OCI-LY3 (cell line): ENCODE data around the gene TMEM91.

Source experiments
- CTCF ChIP-seq: fragments of 200-600, 300-600 bp; sonication (generic); IDR thresholded peaks from 2 replicates; pipeline ENCODE4 v1.5.1; 2014; ENCODE audit warnings: antibody characterized with exemption, low read length, low read depth
- EZH2phosphoT487 ChIP-seq: fragments of 200-600 bp; shearing (Covaris generic); IDR thresholded peaks from 2 replicates; pipeline ENCODE4 v1.6.1; 2018; ENCODE audit warnings: antibody characterized with exemption, mixed run types, low read depth

DNA sequence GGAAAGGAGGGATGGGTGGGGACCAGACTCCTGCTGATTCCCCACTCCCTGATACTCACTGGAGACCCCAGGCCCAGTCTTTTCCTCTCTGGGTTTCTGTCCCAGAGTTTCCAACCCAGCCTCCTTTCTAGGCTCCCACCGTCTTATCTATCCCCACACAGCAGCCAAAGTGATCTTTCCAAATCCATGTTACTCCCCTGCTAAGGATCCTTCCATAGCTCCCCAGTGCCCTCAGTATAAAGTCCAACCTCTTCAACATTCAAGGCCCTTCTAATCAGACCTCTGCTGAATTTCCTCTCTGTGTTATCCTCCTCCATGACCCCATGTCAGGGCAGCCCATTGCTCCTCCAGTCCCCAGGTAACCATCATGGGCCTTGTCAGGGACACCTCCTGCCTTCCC, 21.3 kb upstream of the TMEM91 start:
- no peak for TF ChIP-seq CTCF
- no peak for TF ChIP-seq EZH2phosphoT487
